ENCODE measurements around the gene SCAPER.

DNA sequence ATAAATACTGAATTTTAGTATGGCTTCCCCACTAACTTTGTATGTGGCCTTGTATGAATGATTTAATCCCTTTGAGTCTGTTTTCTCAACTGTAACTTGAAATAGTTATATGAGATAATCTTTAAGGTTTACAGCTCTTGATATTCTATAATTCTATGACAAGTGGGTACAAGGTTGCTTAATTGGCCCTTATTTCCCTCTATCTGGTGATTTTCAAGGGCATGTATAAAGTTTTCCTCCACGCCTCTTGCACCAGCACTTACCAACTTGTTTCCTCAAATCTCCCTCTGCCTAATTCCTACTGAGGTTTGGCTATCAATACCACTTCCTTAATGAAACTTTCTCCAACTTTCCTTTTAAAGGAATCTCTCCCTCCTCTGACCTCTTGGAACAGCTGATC is 455.7 kb downstream of the SCAPER start:
- TF ChIP-seq, protein P1, sequence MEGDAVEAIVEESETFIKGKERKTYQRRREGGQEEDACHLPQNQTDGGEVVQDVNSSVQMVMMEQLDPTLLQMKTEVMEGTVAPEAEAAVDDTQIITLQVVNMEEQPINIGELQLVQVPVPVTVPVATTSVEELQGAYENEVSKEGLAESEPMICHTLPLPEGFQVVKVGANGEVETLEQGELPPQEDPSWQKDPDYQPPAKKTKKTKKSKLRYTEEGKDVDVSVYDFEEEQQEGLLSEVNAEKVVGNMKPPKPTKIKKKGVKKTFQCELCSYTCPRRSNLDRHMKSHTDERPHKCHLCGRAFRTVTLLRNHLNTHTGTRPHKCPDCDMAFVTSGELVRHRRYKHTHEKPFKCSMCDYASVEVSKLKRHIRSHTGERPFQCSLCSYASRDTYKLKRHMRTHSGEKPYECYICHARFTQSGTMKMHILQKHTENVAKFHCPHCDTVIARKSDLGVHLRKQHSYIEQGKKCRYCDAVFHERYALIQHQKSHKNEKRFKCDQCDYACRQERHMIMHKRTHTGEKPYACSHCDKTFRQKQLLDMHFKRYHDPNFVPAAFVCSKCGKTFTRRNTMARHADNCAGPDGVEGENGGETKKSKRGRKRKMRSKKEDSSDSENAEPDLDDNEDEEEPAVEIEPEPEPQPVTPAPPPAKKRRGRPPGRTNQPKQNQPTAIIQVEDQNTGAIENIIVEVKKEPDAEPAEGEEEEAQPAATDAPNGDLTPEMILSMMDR (IDR thresholded peaks at IDR 0.05; ENCODE audit: low read depth, low read length): no peak
- TF ChIP-seq EZH2phosphoT487 (IDR thresholded peaks at IDR 0.05; ENCODE audit: low read depth): no peak

Data from OCI-LY3 (cell line).